Psoas muscle (tissue), 8 donors: ENCODE data around the gene CYP8B1. TPM values are rescaled to one million over a fixed set of nuclear protein-coding genes. Genes with fewer than 3 reads are reported as not detected.

Experiments used
- ATAC-seq, 4 donors: fragments of 200-7000 bp; cut with Tn5 transposase; one replicate each; pipeline ENCODE4 v1.9.1; 2020; ENCODE audit warnings: moderate library complexity in 3 of 4, mild to moderate bottlenecking in 2 of 4
- DNase-seq, 2 donors: peaks; one replicate each; pipeline ENCODE4 v3.0.0-alpha.2; 2020
- H3K27ac ChIP-seq: fragments of 200-600 bp; one replicate; pipeline ENCODE4 v1.8.0; 2022
- H3K27me3 ChIP-seq, 3 donors: fragments of 200-600 bp in 1 of 3; one replicate each; pipeline versions ENCODE4 v1.6.1 to v1.8.0; 2013 to 2022; ENCODE audit warnings: low read length in 2 of 3, mild to moderate bottlenecking in 2 of 3, moderate library complexity in 1 of 3; ENCODE audit not compliant: insufficient read depth in 3 of 3
- H3K36me3 ChIP-seq, 2 donors: fragments of 200-600 bp in 1 of 2; one replicate each; pipeline versions ENCODE4 v1.6.1 to v1.8.0; 2013 to 2022; ENCODE audit warnings: low read depth in 1 of 2, mild to moderate bottlenecking in 1 of 2, moderate library complexity in 1 of 2; ENCODE audit not compliant: insufficient read depth in 1 of 2
- H3K4me1 ChIP-seq: fragments of 200-600 bp; one replicate; pipeline ENCODE4 v1.8.0; 2022
- H3K4me3 ChIP-seq: fragments of 200-600 bp; one replicate; pipeline ENCODE4 v1.8.0; 2022; ENCODE audit warnings: mild to moderate bottlenecking
- H3K9me3 ChIP-seq: fragments of 200-600 bp; one replicate; pipeline ENCODE4 v1.8.0; 2022
- CTCF ChIP-seq: fragments of 200-600 bp; IDR thresholded peaks from one replicate; pipeline ENCODE4 v1.8.0; 2022; ENCODE audit warnings: antibody characterized with exemption
- WGBS, 3 donors: extraction: QIAGEN DNeasy Blood & Tissue Kit; methylation state at CpG; one replicate each; pipeline versions ENCODE4 v1.1.6 to v1.1.7; 2013; 5-methylcytosine and 5-hydroxymethylcytosine counted together
- intact Hi-C, 2 donors: fragments of 100-400 bp; cut with DNase I; formaldehyde crosslinking; loops; one replicate each; pipeline versions ENCODE4 v1.11.0 to v1.14.2; 2022
- polyA plus RNA-seq, 3 donors: library from polyadenylated mRNA; stranded (reverse); fragments of 200-250 nt; gene quantifications; one replicate each; pipeline ENCODE4 v1.2.3, GENCODE V29; 2013
- total RNA-seq, 4 donors: library from RNA; stranded (reverse); fragmentation: NEBNext Ultra II Directional in 2 of 4; extraction: Animal tissue kit (Norgen Biotek cat#: 25700) in 2 of 4; gene quantifications; one replicate each; pipeline versions ENCODE4 v1.2.1 to v1.2.4, GENCODE V29; 2021 to 2023
- donor health status: healthy with polysubstance abuse.
- donor health status: DM: no; HTN: no; CAD: no; lungs with moderate emphysema.
- donor health status: Bipolar disorder and iron deficiency.
- donor health status: healthy.
- donor health status: DM: yes; HTN: yes; CAD: no.
- donor health status: DM: no; HTN: no; CAD: no.
- donor health status: DM: no; HTN: no; CAD: no.
- donor health status: DM: yes; HTN: yes; CAD: no.

The CYP8B1 gene
- total and polyA plus RNA-seq, 7 donors, result 0.08 TPM; not detected in 6

GRCh38 chr3:42904076-42904475 lies 28.4 kb upstream of the CYP8B1 start:
- Histone ChIP-seq H3K27me3 (peaks cover 0 to 4% (median 0%) of the 10 kb centered on the region in 3 donors), H3K4me3 (no peak overlapping the region), H3K9me3 (no peaks in the 10 kb centered on the region), H3K4me1 (no peaks in the 10 kb centered on the region), H3K36me3 (peaks cover 2 to 8% of the 10 kb centered on the region in 2 donors), H3K27ac (no peak overlapping the region)
- WGBS, 3 donors, result 73 to 90% (median 85%) methylated on average over 1 of the region's 1 CpG
- intact Hi-C loops, result no loop called here
- TF ChIP-seq CTCF, result no peak
- ATAC-seq (no peak), DNase-seq (no peak)

GRCh38 chr3:42902257-42902656 lies 26.6 kb upstream of the CYP8B1 start:
- no peak overlapping the region for H3K4me3 ChIP-seq
- H3K27ac ChIP-seq, result no peak overlapping the region
- peaks cover 0 to 4% (median 0%) of the 10 kb centered on the region in 3 donors for H3K27me3 ChIP-seq
- intact Hi-C loops, result no loop called here
- 85 to 90% (median 88%) methylated on average over 2 of the region's 2 CpGs for WGBS, 3 donors
- TF ChIP-seq CTCF, result no peak
- H3K36me3 ChIP-seq, result no peaks in the 10 kb centered on the region
- DNase-seq (no peak), ATAC-seq (no peak)
- no peaks in the 10 kb centered on the region for H3K9me3 ChIP-seq
- no peaks in the 10 kb centered on the region for H3K4me1 ChIP-seq

- Histone ChIP-seq H3K9me3 (no peaks in the 10 kb centered on the region), H3K4me1 (no peaks in the 10 kb centered on the region), H3K27me3 (peaks cover 0 to 4% (median 0%) of the 10 kb centered on the region in 3 donors), H3K4me3 (no peak overlapping the region), H3K36me3 (no peaks in the 10 kb centered on the region), H3K27ac (no peak overlapping the region)
- DNase-seq, result no peak
- TF ChIP-seq CTCF, result no peak
- intact Hi-C loops, result no loop called here
- ATAC-seq, result no peak
- 76 to 87% (median 82%) methylated on average over 3 of the region's 3 CpGs for WGBS, 3 donors
These were observed 25.4 kb upstream of the CYP8B1 start for GRCh38 chr3:42901073-42901415.

GRCh38 chr3:42900226-42901072 lies 24.8 kb upstream of the CYP8B1 start:
- Histone ChIP-seq H3K36me3 (no peaks in the 10 kb centered on the region), H3K4me3 (no peak overlapping the region), H3K27me3 (peaks cover 0 to 4% (median 0%) of the 10 kb centered on the region in 3 donors), H3K27ac (no peak overlapping the region), H3K9me3 (no peaks in the 10 kb centered on the region), H3K4me1 (no peaks in the 10 kb centered on the region)
- TF ChIP-seq CTCF, result no peak
- intact Hi-C loops, result no loop called here
- 68 to 85% (median 83%) methylated on average over 8 of the region's 8 CpGs for WGBS, 3 donors
- DNase-seq (no peak), ATAC-seq (no peak)
